H7 (cell line): ENCODE measurements around the gene C6orf136. TPM values are rescaled to one million over a fixed set of nuclear protein-coding genes. Genes with fewer than 3 reads are reported as not detected.

Experiments used
- DNase-seq: peaks from one replicate; pipeline ENCODE4 v3.0.0; 2012
- H3K27me3 ChIP-seq: 2 replicates; pipeline ENCODE4 v1.6.0; 2011; ENCODE audit warnings: mild to moderate bottlenecking, low read length; ENCODE audit not compliant: control insufficient read depth, insufficient read depth
- H3K36me3 ChIP-seq: replicated peaks from 2 replicates; pipeline ENCODE4 v1.5.1; 2011; ENCODE audit warnings: low read length; ENCODE audit not compliant: control insufficient read depth, insufficient read depth
- H3K4me3 ChIP-seq: 2 replicates; pipeline ENCODE4 v1.5.1; 2011; ENCODE audit warnings: low read depth, mild to moderate bottlenecking, control low read depth, low read length, moderate library complexity; ENCODE audit not compliant: insufficient read depth
- total RNA-seq: library from RNA; depleted of rRNA; stranded (reverse); fragments of >200 nt; shearing (Covaris generic); gene quantifications from 2 replicates; pipeline ENCODE4 v1.2.3, GENCODE V29; 2014; rRNA removed

Gene C6orf136
- total RNA-seq, 1 experiment from 2014 or later: 15.4 TPM

GRCh38 chr6:30700340-30700739, 53.4 kb downstream of the C6orf136 start:
- H3K4me3 ChIP-seq: no peak overlapping the region
- peaks cover 20% of the 10 kb centered on the region for H3K36me3 ChIP-seq
- H3K27me3 ChIP-seq: no peaks in the 10 kb centered on the region
- no peak for DNase-seq

Other genes starting within 250 kb of the C6orf136 start
- 45.8 and 61.9 TPM in 2 replicates for gene HLA-E, start 157.6 kb upstream of the C6orf136 start, total RNA-seq
- gene GNL1, start 90.6 kb upstream of the C6orf136 start, total RNA-seq: 59.0 and 78.4 TPM in 2 replicates
- gene PRR3, start 89.8 kb upstream of the C6orf136 start, total RNA-seq: 14.3 and 14.7 TPM in 2 replicates
- gene ABCF1, start 75.7 kb upstream of the C6orf136 start, total RNA-seq: 52.1 and 55.7 TPM in 2 replicates
- 47.3 and 62.3 TPM in 2 replicates for gene PPP1R10, start 29.9 kb upstream of the C6orf136 start, total RNA-seq
- 112 and 121 TPM in 2 replicates for gene MRPS18B, start 29.3 kb upstream of the C6orf136 start, total RNA-seq
- 11.7 and 13.1 TPM in 2 replicates for gene ATAT1, start 20.3 kb upstream of the C6orf136 start, total RNA-seq
- 39.2 and 45.3 TPM in 2 replicates for gene DHX16, start 25.9 kb downstream of the C6orf136 start, total RNA-seq
- gene PPP1R18, start 39.5 kb downstream of the C6orf136 start, total RNA-seq: 48.2 and 55.7 TPM in 2 replicates
- gene NRM, start 43.9 kb downstream of the C6orf136 start, total RNA-seq: 20.7 and 23.8 TPM in 2 replicates
- 25.5 and 29.1 TPM in 2 replicates for gene MDC1, start 70.1 kb downstream of the C6orf136 start, total RNA-seq
- gene TUBB, start 73.2 kb downstream of the C6orf136 start, total RNA-seq: 1,911 and 2,101 TPM in 2 replicates
- gene FLOT1, start 95.6 kb downstream of the C6orf136 start, total RNA-seq: 140 and 152 TPM in 2 replicates
- 116 and 141 TPM in 2 replicates for gene IER3, start 97.4 kb downstream of the C6orf136 start, total RNA-seq
- 117 and 127 TPM in 2 replicates for gene DDR1, start 237.4 kb downstream of the C6orf136 start, total RNA-seq